ENCODE results near the gene XKR3.
"Not testable (repeated sequence)": the region's sequence is repeated elsewhere in the genome, so short reads cannot be mapped to it uniquely, and the experiment has no call there.

XKR3 gene

GRCh38 chr22:16824716-16825687 is at the start of gene XKR3:
XKR3 (minus strand) TSS chr22:16825411; CDS start chr22:16808073, 17,338 bp downstream.
- DNase-seq (ENCODE audit: low read depth in 2 of 2): peak in 1 of 2 donors; percentile 2

GRCh38 chr22:16869640-16870039 is 44.4 kb upstream of the XKR3 start:
- not testable (repeated sequence) for DNase-seq (ENCODE audit: low read depth in 2 of 2)

DNA sequence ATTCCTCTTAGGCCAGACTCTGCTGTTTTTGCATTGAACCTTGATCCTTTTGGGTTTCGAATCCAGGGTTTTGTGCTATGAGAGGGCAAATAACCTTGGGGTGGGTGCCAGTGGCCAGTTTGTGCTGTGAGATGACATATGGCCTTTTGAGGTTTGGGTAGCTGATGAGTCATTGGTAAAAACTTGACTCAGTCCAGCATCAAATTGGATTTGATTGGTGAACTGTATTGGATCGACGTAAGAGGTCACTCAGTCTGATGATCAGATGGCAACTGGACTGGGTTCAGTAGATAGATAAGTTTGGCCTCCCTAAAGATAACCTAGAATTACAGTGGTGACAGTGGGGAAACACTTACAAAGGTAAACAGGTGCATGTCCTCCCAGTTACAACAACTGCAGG is 41.0 kb upstream of the XKR3 start:
- no peak for DNase-seq (ENCODE audit: low read depth in 2 of 2)

GRCh38 chr22:16856851-16857250 is 31.6 kb upstream of the XKR3 start:
- not testable (repeated sequence) for DNase-seq (ENCODE audit: low read depth in 2 of 2)

GRCh38 chr22:16854631-16855030 is 29.4 kb upstream of the XKR3 start:
- no peak for DNase-seq (ENCODE audit: low read depth in 2 of 2)

GRCh38 chr22:16851268-16851996 is 26.2 kb upstream of the XKR3 start:
- not testable (repeated sequence) for DNase-seq (ENCODE audit: low read depth in 2 of 2)

- no peak for DNase-seq (ENCODE audit: low read depth in 2 of 2)
Observed at GRCh38 chr22:16847271-16847670, 22.1 kb upstream of the XKR3 start.

- DNase-seq (ENCODE audit: low read depth in 2 of 2): no peak
Observed at GRCh38 chr22:16845881-16846280, 20.7 kb upstream of the XKR3 start.

DNA sequence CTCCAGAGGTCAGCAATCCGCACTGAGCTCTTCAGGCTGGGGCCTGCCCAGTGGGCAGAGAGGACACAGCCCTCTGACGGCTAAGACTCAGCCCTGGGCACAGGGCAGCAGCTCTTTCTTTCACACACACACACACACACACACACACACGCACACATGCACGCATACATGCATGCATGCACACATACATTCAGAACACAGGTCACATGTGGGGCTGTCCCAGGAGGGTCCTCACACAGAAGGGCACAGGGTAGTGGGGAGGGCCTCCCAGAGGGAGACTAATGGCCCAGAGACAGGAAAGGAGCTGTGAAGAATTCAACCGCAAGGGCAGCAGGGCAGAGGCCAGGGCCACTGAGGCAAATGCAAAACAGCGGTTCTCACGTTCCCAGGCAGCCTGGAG is 20.3 kb upstream of the XKR3 start:
- no peak for DNase-seq (ENCODE audit: low read depth in 2 of 2)

- DNase-seq (ENCODE audit: low read depth in 2 of 2): no peak
Observed at GRCh38 chr22:16844529-16844928, 19.3 kb upstream of the XKR3 start.

DNA sequence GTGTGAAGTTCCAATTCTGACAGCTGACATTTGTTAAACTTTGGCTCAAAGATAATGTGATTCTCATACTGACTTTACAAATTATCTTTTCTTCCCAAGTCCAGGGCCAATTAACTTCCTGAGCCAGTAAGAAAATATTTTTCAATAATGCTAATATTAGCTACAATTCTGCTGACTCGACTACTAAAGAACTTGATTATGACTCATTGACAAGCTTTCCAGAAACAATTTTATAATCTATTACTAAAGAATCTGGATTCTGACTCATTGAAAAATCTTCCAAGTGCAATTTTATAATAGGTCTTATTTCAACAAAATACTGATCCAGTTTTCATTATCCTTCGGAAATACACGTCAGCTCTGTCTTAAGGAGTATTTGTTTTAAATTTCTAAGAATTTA is 12.9 kb upstream of the XKR3 start:
- DNase-seq (ENCODE audit: low read depth in 2 of 2): no peak

GRCh38 chr22:16834971-16835370 is 9.8 kb upstream of the XKR3 start:
- no peak for DNase-seq (ENCODE audit: low read depth in 2 of 2)

DNA sequence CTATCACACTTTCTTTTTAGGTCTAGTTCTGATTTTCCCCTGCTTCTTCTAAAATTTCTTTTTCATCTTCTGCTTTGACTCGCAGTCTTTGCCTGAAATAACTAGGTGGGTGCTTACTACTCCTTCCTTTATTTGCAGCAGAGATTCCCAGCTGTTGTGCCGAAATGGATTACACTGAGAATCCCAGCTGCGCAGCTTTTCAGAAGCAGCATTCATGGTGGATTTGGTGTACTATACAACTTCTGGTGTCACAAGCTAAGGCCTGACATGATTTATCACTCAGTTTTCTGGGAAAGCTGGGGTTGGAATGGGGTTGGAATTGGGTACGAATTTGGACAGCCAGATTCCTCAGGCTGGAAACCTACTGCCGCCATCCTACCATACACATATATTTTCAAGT is 6.0 kb upstream of the XKR3 start:
- no peak for DNase-seq (ENCODE audit: low read depth in 2 of 2)

GRCh38 chr22:16829985-16830384 is 4.8 kb upstream of the XKR3 start:
- DNase-seq (ENCODE audit: low read depth in 2 of 2): no peak

GRCh38 chr22:16828876-16829275 is 3.7 kb upstream of the XKR3 start:
- DNase-seq (ENCODE audit: low read depth in 2 of 2): no peak

- DNase-seq (ENCODE audit: low read depth in 2 of 2): no peak
Observed at GRCh38 chr22:16827506-16827905, 2.3 kb upstream of the XKR3 start.

DNA sequence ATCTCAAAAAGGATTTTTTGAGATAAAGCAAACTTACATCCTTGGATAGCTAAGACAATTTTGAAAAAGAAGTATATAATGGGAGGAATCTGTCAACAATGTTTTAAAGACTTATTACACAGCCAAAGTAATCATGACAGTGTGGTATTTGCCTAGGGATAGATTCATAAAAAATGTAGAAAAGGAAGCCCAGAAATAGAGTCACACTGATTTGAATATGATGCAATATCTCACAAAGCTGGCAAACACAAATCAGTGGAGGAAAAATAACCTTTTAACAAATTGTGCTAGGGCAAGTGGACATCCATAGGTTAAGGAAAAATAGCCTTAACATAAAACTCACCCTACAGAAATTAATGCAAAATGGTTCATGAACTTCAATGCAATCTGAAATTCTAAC is 6.0 kb downstream of the XKR3 start:
- no peak for DNase-seq (ENCODE audit: low read depth in 2 of 2)

DNA sequence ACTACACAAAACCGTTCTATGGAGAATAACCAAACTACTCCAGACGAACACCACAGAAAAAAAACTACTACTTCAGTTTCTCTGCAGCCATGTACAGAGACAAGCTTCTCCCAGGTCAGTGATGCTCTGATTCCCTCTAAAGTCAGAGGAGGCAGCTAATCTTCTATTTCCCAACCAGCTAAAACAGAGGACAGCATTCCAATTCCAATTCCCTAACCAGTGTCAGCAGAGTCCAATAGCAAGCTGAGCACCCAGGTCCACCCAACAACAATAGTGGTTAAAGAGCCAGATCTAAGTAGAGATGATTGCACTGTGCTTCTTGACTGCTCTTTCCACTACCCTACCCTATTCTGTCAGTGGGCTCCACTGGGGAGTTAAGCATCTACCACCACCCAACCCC is 6.7 kb downstream of the XKR3 start:
- no peak for DNase-seq (ENCODE audit: low read depth in 2 of 2)

GRCh38 chr22:16815073-16815472 is 10.1 kb downstream of the XKR3 start:
- DNase-seq (ENCODE audit: low read depth in 2 of 2): no peak

- no peak for DNase-seq (ENCODE audit: low read depth in 2 of 2)
Observed at GRCh38 chr22:16810188-16810802, 14.9 kb downstream of the XKR3 start.

DNA sequence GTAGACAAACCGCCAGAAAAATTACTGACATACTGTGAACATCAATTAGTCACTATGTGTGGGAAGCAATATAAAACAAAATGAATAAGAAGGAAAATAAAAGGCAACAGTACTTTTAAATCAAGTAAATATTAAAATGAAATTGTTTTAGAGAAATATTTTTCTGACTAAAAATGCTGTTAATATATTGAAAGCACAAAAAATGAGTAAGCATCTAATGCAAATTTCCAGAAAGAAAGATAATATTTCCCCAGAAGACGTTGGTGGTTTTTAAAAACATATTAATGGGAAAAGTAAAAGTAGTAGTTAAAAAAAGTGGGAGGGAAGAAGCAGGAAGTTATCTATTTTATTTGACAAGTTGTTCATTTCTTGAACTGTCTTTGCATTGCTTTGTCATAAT is 16.5 kb downstream of the XKR3 start:
- DNase-seq (ENCODE audit: low read depth in 2 of 2): no peak

- no peak for DNase-seq (ENCODE audit: low read depth in 2 of 2)
Observed at GRCh38 chr22:16807109-16807508, 18.1 kb downstream of the XKR3 start.

All from stimulated activated CD4-positive, alpha-beta T cell treated with anti-CD3 and anti-CD28 coated beads, Interleukin-15, amount 100 ng/mL, for 48 hours (primary cell).